HG03439 (cell line): ENCODE results near the gene OPRL1.

Experiments used
- ATAC-seq: cut with Tn5 transposase; IDR thresholded peaks from one replicate; pipeline ENCODE4 v1.9.1; 2021; ENCODE audit warnings: mild to moderate bottlenecking, moderate library complexity; ENCODE audit not compliant: unreplicated experiment

Gene OPRL1

GRCh38 chr20:64055893-64056638, 23.8 kb upstream of the OPRL1 start:
- no peak for ATAC-seq

- no peak for ATAC-seq
Measured at GRCh38 chr20:64056639-64056888, 23.3 kb upstream of the OPRL1 start.

GRCh38 chr20:64056889-64057627, 22.8 kb upstream of the OPRL1 start:
- no peak for ATAC-seq

GRCh38 chr20:64057628-64058498, 22.0 kb upstream of the OPRL1 start:
- ATAC-seq: no peak

GRCh38 chr20:64058536-64058935, 21.3 kb upstream of the OPRL1 start:
- no peak for ATAC-seq

- no peak for ATAC-seq
Measured at GRCh38 chr20:64062276-64062595, 17.6 kb upstream of the OPRL1 start.

GRCh38 chr20:64062596-64063388, 17.1 kb upstream of the OPRL1 start, which contains the start of gene TCEA2:
TSS of gene TCEA2 (plus strand) at chr20:64063198. CDS start at chr20:64063313, 115 bp downstream.
- ATAC-seq: peak; percentile 65

GRCh38 chr20:64063389-64064144, 16.3 kb upstream of the OPRL1 start:
- ATAC-seq: no peak

GRCh38 chr20:64064145-64064698, 15.7 kb upstream of the OPRL1 start:
- no peak for ATAC-seq

GRCh38 chr20:64065062-64065973, 14.6 kb upstream of the OPRL1 start:
- ATAC-seq: no peak

- ATAC-seq: peak; percentile 36
Measured at GRCh38 chr20:64065974-64066343, 13.9 kb upstream of the OPRL1 start.

GRCh38 chr20:64067005-64067632, 12.8 kb upstream of the OPRL1 start:
- ATAC-seq: no peak

GRCh38 chr20:64067733-64068307, 12.1 kb upstream of the OPRL1 start:
- ATAC-seq: no peak

- no peak for ATAC-seq
Measured at GRCh38 chr20:64068386-64069208, 11.3 kb upstream of the OPRL1 start.

GRCh38 chr20:64069209-64069613, 10.7 kb upstream of the OPRL1 start:
- ATAC-seq: no peak

GRCh38 chr20:64069614-64070243, 10.2 kb upstream of the OPRL1 start:
- ATAC-seq: no peak
